ENCODE measurements around the gene RYR2. TPM values are rescaled to one million over a fixed set of nuclear protein-coding genes. Genes with fewer than 3 reads are reported as not detected.
"Not testable (repeated sequence)": the region's sequence is repeated elsewhere in the genome, so short reads cannot be mapped to it uniquely, and the experiment has no call there.

RYR2 gene
- total RNA-seq, 1 donor from 2014 or later, result 15.2 TPM

- H3K4me1 ChIP-seq, result peaks cover 0 to 3% of the 10 kb centered on the region in 2 donors
- H3K4me3 ChIP-seq, result no peak overlapping the region
- intact Hi-C loops (cut with DNase I), result no loop called here
- no peak overlapping the region for H3K27ac ChIP-seq
- no peaks in the 10 kb centered on the region for H3K27me3 ChIP-seq
- no peaks in the 10 kb centered on the region for H3K36me3 ChIP-seq
- H3K9me3 ChIP-seq, result no peaks in the 10 kb centered on the region
- no peak for TF ChIP-seq CTCF (IDR thresholded peaks at IDR 0.05)
- DNase-seq (ENCODE audit: low spot score in 2 of 2), result no peak
Measured at GRCh38 chr1:237261198-237261597, 219.2 kb downstream of the RYR2 start.

GRCh38 chr1:237267743-237268142 lies 225.8 kb downstream of the RYR2 start:
- Histone ChIP-seq H3K4me1 (no peaks in the 10 kb centered on the region), H3K9me3 (no peaks in the 10 kb centered on the region), H3K36me3 (no peaks in the 10 kb centered on the region), H3K27me3 (no peaks in the 10 kb centered on the region), H3K4me3 (no peak overlapping the region), H3K27ac (no peak overlapping the region)
- intact Hi-C loops (cut with DNase I), result no loop called here
- no peak for TF ChIP-seq CTCF (IDR thresholded peaks at IDR 0.05)
- no peak for DNase-seq (ENCODE audit: low spot score in 2 of 2)

DNA sequence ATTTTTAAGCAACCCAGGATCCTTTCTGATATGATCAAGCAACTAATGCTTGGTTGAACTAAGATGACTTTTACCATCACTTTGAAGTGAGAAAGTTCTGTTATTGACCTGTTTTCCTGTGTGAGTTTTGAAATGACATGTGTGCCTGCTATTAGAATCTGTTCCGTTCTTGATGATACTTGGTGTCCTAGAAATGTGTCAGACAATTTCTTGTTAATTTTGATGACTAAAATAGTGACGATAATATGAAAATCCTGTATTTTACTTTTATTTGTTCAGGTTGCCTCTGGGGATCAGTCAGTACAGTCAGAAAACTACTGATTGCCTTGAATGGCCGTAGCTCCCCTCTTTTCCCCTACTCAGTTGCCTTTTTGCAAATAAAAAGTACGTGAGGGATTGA lies 228.0 kb downstream of the RYR2 start:
- no peaks in the 10 kb centered on the region for H3K27me3 ChIP-seq
- H3K36me3 ChIP-seq, result no peaks in the 10 kb centered on the region
- no peaks in the 10 kb centered on the region for H3K9me3 ChIP-seq
- H3K4me3 ChIP-seq, result no peak overlapping the region
- intact Hi-C loops (cut with DNase I), result no loop called here
- DNase-seq (ENCODE audit: low spot score in 2 of 2), result no peak
- no peaks in the 10 kb centered on the region for H3K4me1 ChIP-seq
- H3K27ac ChIP-seq, result no peak overlapping the region
- no peak for TF ChIP-seq CTCF (IDR thresholded peaks at IDR 0.05)

- Histone ChIP-seq H3K27ac (no peak overlapping the region), H3K9me3 (no peaks in the 10 kb centered on the region), H3K27me3 (no peaks in the 10 kb centered on the region), H3K4me3 (no peak overlapping the region), H3K36me3 (no peaks in the 10 kb centered on the region), H3K4me1 (no peaks in the 10 kb centered on the region)
- intact Hi-C loops (cut with DNase I), result no loop called here
- TF ChIP-seq CTCF (IDR thresholded peaks at IDR 0.05), result no peak
- DNase-seq (ENCODE audit: low spot score in 2 of 2), result no peak
Measured at GRCh38 chr1:237270353-237270752, 228.4 kb downstream of the RYR2 start.

GRCh38 chr1:237277994-237278393 lies 236.0 kb downstream of the RYR2 start:
- DNase-seq (ENCODE audit: low spot score in 2 of 2); H3K4me3 ChIP-seq; H3K4me1 ChIP-seq; H3K9me3 ChIP-seq; H3K27ac ChIP-seq; H3K36me3 ChIP-seq; intact Hi-C loops (cut with DNase I); H3K27me3 ChIP-seq: not testable (repeated sequence)

GRCh38 chr1:237279629-237280028 lies 237.6 kb downstream of the RYR2 start:
- no peaks in the 10 kb centered on the region for H3K9me3 ChIP-seq
- TF ChIP-seq CTCF (IDR thresholded peaks at IDR 0.05), result no peak
- no peak overlapping the region for H3K4me3 ChIP-seq
- H3K27ac ChIP-seq, result no peak overlapping the region
- no peak for DNase-seq (ENCODE audit: low spot score in 2 of 2)
- no peaks in the 10 kb centered on the region for H3K4me1 ChIP-seq
- no peaks in the 10 kb centered on the region for H3K36me3 ChIP-seq
- no peaks in the 10 kb centered on the region for H3K27me3 ChIP-seq
- intact Hi-C loops (cut with DNase I), result no loop called here
